ENCODE results near the gene PPP1R2.

Gene PPP1R2

GRCh38 chr3:195563317-195563716 lies 20.2 kb upstream of the PPP1R2 start:
- no peak for DNase-seq

GRCh38 chr3:195559723-195560409 lies 16.7 kb upstream of the PPP1R2 start:
- no peak for DNase-seq

DNA sequence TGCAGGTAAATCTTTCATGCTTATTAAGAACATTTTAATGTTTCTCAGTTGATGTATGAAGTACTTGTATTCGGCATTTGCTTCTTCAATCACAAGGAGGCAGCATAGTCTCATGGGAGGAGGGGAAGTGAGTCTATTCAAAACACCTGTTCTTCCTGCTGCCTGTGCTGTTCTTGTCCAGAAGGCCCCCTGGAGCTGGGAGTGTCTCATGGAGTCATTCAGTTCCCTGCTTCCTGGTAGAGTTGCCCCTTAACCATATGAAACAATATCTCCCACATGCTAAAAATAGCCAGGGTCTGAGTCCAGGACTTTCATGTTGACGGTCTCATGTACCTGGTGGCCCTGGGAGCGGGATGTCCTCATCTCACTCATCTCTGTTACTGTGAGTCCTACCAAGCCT lies 15.5 kb upstream of the PPP1R2 start:
- DNase-seq: peak; percentile 48

DNA sequence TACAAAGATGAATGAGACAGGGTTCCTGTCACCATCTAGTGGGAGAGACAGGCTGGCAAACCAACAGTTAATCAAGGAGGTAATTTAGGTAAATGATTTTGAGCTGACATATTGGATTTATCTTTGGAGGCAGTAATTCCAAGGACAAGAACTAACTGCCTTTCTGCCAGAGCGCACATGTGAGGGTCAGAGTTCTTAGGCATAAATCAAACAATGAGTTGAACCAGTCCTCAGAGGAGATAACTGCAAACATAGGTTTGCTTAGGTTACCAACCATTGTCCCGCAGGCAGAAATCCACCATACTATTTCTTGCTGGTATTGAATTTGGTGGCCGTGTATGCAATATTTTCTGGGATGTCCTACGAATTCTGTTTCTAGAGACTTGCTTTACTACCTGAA lies 14.2 kb upstream of the PPP1R2 start:
- DNase-seq: no peak

DNA sequence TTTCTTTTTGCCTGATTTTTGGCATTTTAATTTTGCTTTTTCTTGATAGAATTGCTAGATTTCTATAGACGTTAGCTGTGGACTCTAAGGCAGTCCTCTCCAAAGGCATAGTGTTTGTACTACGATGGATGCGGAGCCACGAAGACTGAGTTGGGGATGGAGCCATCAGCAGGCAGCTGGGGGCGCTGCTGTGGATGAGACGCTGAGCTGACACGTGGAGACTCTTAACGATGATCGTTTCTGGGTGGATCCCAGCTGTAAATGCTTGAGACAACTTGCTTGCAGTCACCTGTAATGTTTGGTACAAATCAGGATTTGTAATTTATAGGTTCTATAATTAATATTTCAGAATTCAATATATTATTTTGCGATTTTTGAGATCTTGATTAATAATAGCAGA lies 13.3 kb upstream of the PPP1R2 start:
- DNase-seq: no peak

DNA sequence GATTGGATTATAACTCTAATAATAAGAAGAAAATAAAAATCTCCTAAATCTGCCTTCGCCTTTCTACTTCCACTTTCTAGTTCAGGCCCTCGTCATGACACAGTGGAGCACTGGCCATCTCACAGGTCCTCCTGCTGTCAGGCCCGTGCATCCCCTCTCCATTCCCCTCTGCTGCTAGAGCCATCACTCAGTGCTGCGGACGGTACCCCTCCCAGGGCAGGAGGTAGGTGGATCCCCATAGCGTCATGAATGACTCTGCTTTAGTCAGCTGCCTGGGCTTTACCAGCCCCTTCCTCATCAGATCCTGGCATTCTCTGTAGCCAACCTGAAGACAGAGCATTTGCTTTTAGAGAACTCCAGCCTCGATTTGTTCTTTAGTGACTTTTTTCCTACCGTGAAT lies 12.0 kb upstream of the PPP1R2 start:
- no peak for DNase-seq

GRCh38 chr3:195554458-195554857 lies 11.3 kb upstream of the PPP1R2 start:
- DNase-seq: no peak

DNA sequence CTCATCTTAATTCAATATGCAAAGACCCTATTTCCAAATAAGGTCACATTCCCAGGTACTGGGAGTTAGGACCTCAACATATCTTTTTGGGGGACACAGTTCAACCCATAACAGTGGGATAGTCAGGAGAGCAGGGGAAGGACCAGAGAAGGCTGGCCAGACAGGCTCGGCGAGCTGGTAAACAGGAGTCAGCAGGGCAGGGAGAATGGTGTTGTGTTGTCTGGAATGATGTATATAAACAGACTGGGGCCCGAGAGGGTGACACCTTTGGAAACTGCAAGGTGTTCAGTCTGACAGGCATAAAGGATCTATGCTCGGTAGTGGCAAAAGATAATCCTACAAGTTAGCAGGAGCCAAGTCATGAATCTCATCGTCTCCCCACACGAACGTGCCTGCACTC lies 10.1 kb upstream of the PPP1R2 start:
- DNase-seq: no peak

- peak; percentile 52 for DNase-seq
These were observed 8.4 kb upstream of the PPP1R2 start for GRCh38 chr3:195551381-195551978.

- DNase-seq: no peak
These were observed 7.6 kb upstream of the PPP1R2 start for GRCh38 chr3:195550723-195551122.

- DNase-seq: no peak
These were observed 6.9 kb upstream of the PPP1R2 start for GRCh38 chr3:195549931-195550519.

GRCh38 chr3:195548987-195549386 lies 5.9 kb upstream of the PPP1R2 start:
- no peak for DNase-seq

DNA sequence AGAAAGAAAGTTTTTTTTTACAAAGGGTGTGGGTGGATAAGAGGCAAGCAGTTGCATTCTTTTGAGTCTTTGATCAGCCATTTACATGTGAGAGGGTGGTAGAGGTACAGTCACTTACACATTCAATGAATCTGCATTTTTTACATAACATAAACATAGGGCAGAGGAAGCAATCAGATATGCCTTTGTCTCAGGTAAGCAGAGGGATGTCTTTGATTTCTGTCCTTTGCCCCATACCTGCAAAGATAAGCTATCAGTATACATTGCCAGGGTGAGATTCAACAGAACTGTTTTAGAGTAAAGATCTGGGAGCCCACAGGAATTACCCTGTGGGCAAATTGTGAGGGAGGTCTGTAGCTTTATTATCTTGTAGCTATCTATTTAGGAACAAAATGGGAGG lies 5.4 kb upstream of the PPP1R2 start:
- no peak for DNase-seq

DNA sequence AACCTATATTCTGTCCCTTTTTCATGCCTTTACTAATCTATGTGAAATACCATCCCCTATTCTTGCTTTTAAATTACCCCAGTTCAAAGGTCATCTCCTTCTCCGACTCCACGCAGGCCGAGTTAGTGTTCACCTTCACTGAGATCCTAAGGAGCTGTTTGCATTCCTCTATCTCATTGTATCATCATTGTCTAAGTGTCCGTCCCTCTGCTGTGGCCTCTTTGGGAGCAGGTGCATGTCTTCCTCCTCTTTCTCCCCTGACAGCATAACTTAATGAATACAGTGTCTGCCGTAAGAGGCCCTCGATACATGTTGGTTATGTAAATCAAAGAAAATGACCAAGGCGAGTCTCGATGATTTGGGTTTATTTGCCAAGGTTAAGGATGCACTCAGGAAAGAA lies 4.9 kb upstream of the PPP1R2 start:
- DNase-seq: no peak

GRCh38 chr3:195546130-195546560 lies 3.0 kb upstream of the PPP1R2 start:
- no peak for DNase-seq

- DNase-seq: no peak
These were observed 1.5 kb upstream of the PPP1R2 start for GRCh38 chr3:195544634-195545033.

GRCh38 chr3:195544230-195544536 lies 1.1 kb upstream of the PPP1R2 start:
- DNase-seq: no peak

- no peak for DNase-seq
These were observed 540 bp upstream of the PPP1R2 start for GRCh38 chr3:195543500-195544229.

DNA sequence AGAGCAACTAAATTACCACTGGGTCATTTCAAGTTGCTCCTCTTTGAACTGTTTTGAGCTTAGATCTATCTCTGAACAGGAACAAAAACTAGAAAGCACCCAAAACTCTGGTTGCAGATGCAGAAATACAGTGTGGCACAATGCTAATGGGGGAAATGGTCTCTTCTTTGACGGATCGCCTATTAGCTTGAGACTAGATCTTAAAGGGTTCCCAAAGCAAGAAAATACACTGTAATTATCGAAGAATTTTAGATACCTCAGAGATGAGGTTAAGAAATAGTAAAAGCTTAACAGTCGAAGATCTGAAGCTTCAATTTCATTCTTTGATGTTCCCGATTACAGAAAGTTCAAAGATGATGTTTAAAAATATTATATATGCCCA lies 818 bp downstream of the PPP1R2 start:
- peak; percentile 59 for DNase-seq

- DNase-seq: no peak
These were observed 2.6 kb downstream of the PPP1R2 start for GRCh38 chr3:195540511-195540910.

GRCh38 chr3:195540027-195540426 lies 3.1 kb downstream of the PPP1R2 start:
- no peak for DNase-seq

- no peak for DNase-seq
These were observed 3.6 kb downstream of the PPP1R2 start for GRCh38 chr3:195539479-195539878.

- no peak for DNase-seq
These were observed 5.1 kb downstream of the PPP1R2 start for GRCh38 chr3:195537995-195538394.

GRCh38 chr3:195535293-195535692 lies 7.8 kb downstream of the PPP1R2 start:
- peak; percentile 61 for DNase-seq

Measured in eye (tissue), 1 donor.